GM23248 (cell line): ENCODE results near the gene HOXD9.

ENCODE experiments used
- EZH2 ChIP-seq: fragments of 200-600 bp; sonication (generic); IDR thresholded peaks from 2 replicates; pipeline ENCODE4 v1.6.1; 2018; ENCODE audit warnings: antibody characterized with exemption, mild to moderate bottlenecking; ENCODE audit not compliant: insufficient read depth, poor library complexity, severe bottlenecking
- EZH2phosphoT487 ChIP-seq: fragments of 200-600 bp; sonication (generic); IDR thresholded peaks from 2 replicates; pipeline ENCODE4 v1.6.1; 2018; ENCODE audit warnings: antibody characterized with exemption, moderate library complexity, mild to moderate bottlenecking, low read depth; ENCODE audit not compliant: insufficient read depth

- no peak for TF ChIP-seq EZH2
- TF ChIP-seq EZH2phosphoT487: no peak
Measured at GRCh38 chr2:176079285-176079830, 43.2 kb upstream of the HOXD9 start.
